Right lobe of liver (tissue), 4 donors: Measurements from ENCODE around the gene P2RY6.

Experiments
- CTCF ChIP-seq, 4 donors: fragments of 200-600 bp in 3 of 4; fragments of 450-650 bp in 1 of 4; IDR thresholded peaks; one replicate each; pipeline versions ENCODE4 v1.5.1 to v1.8.0; 2016 to 2022; ENCODE audit warnings: antibody characterized with exemption in 4 of 4, mild to moderate bottlenecking in 2 of 4
- POLR2A ChIP-seq: fragments of 450-650 bp; IDR thresholded peaks from one replicate; pipeline ENCODE4 v1.6.1; 2017; ENCODE audit warnings: antibody characterized with exemption, mild to moderate bottlenecking
- donor health status: DM: no; HTN: no; CAD: no.
- donor health status: DM: no; HTN: no; CAD: no.
- donor health status: DM: no; HTN: yes; CAD: no.

- TF ChIP-seq CTCF (IDR thresholded peaks at IDR 0.05) (no peak), POLR2A (no peak)
These were observed 49.7 kb downstream of the P2RY6 start for GRCh38 chr11:73321604-73322381.
